Measurements from ENCODE around the gene ABCA5. TPM values are rescaled to one million over a fixed set of nuclear protein-coding genes. Genes with fewer than 3 reads are reported as not detected.

Gene ABCA5, protein sequence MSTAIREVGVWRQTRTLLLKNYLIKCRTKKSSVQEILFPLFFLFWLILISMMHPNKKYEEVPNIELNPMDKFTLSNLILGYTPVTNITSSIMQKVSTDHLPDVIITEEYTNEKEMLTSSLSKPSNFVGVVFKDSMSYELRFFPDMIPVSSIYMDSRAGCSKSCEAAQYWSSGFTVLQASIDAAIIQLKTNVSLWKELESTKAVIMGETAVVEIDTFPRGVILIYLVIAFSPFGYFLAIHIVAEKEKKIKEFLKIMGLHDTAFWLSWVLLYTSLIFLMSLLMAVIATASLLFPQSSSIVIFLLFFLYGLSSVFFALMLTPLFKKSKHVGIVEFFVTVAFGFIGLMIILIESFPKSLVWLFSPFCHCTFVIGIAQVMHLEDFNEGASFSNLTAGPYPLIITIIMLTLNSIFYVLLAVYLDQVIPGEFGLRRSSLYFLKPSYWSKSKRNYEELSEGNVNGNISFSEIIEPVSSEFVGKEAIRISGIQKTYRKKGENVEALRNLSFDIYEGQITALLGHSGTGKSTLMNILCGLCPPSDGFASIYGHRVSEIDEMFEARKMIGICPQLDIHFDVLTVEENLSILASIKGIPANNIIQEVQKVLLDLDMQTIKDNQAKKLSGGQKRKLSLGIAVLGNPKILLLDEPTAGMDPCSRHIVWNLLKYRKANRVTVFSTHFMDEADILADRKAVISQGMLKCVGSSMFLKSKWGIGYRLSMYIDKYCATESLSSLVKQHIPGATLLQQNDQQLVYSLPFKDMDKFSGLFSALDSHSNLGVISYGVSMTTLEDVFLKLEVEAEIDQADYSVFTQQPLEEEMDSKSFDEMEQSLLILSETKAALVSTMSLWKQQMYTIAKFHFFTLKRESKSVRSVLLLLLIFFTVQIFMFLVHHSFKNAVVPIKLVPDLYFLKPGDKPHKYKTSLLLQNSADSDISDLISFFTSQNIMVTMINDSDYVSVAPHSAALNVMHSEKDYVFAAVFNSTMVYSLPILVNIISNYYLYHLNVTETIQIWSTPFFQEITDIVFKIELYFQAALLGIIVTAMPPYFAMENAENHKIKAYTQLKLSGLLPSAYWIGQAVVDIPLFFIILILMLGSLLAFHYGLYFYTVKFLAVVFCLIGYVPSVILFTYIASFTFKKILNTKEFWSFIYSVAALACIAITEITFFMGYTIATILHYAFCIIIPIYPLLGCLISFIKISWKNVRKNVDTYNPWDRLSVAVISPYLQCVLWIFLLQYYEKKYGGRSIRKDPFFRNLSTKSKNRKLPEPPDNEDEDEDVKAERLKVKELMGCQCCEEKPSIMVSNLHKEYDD (N-terminal part only)
- 10 to 100 TPM; 34.5 to 58.2 (median 46.7) TPM for total RNA-seq
- long read RNA-seq, partial matches to known transcripts: 4 of 11 reads
- long read RNA-seq, other reads (novel, unspliced or antisense): 6 of 11 reads

DNA sequence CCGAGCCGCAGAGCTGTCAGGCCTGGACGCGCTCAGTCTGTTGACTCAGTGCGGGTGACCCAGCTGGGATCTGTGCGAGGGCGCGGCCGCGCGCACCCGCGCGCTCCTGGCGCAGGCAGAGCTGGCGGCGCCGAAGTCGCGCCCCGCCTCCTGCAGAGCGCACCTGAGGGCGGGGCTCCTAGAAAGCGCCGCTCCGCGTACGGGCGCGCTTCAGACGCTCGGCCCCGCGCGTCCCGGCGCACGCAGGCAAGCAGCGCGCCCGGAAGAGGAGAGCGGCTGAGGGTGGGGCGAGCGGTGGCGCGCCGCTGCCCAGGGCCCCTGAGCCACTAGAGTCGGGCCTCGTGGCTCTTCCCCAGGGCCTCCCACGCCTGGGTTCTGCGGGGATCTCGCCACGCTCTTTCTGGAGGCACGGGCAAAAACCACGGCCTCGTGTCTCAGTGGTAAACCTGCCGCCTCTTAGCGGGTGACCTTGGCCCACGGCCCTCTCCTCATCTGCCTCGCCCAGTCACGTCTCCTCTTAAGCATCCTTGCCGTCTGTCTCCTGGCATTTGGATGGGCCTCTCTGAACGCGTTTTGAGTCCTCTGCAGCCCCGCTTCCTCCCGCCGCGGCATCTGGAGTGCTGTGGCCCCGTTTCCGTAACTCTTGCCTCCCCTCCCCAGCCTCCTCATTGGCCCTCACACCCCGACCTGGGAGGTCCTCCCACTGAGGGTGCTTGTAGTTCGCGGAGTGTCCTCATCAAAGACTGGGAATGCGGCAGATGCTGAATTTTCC is at the start of gene ABCA5:
TSS of gene ABCA5 (minus strand) at position 74 of the 772 bp plus-strand sequence. CDS start 12,718 bp downstream, outside the sequence.
- TF ChIP-seq POLR2A (IDR thresholded peaks at IDR 0.05) (peak; percentile 91), CTCF (IDR thresholded peaks at IDR 0.05) (no peak)
- ATAC-seq (peak; percentile 88 to 95 (median 92)), DNase-seq (peak; percentile 93 to 95 (median 95))
- 0% methylated on average over 11 of the region's 74 CpGs for WGBS (ENCODE audit: insufficient coverage, low coverage, low lambda C conversion rate, missing lambda C conversion rate)
- H3K27me3 ChIP-seq: no peaks in the 10 kb centered on the region
- peak within 1 kb of the TSS; percentile 77 to 95 (median 92) for H3K27ac ChIP-seq
- H3K9me3 ChIP-seq: no peaks in the 10 kb centered on the region
- peak within 1 kb of the TSS; percentile 56 to 73 (median 71) for H3K4me3 ChIP-seq
- intact Hi-C loops (cut with DNase I): no loop called here
- H3K36me3 ChIP-seq: no peaks in the 10 kb centered on the region
- H3K4me1 ChIP-seq: peaks cover 0 to 10% (median 0%) of the 10 kb centered on the region in 4 donors

GRCh38 chr17:69375229-69375628 is 48.3 kb upstream of the ABCA5 start:
- ATAC-seq (no peak), DNase-seq (no peak)
- no peak overlapping the region for H3K4me3 ChIP-seq
- TF ChIP-seq CTCF (IDR thresholded peaks at IDR 0.05) (no peak), POLR2A (IDR thresholded peaks at IDR 0.05) (no peak)
- intact Hi-C loops (cut with DNase I): no loop called here
- no peaks in the 10 kb centered on the region for H3K27me3 ChIP-seq
- 52% methylated on average over 2 of the region's 2 CpGs for WGBS (ENCODE audit: insufficient coverage, low coverage, low lambda C conversion rate, missing lambda C conversion rate)
- no peaks in the 10 kb centered on the region for H3K36me3 ChIP-seq
- no peak overlapping the region for H3K27ac ChIP-seq
- no peaks in the 10 kb centered on the region for H3K9me3 ChIP-seq
- H3K4me1 ChIP-seq: no peaks in the 10 kb centered on the region

DNA sequence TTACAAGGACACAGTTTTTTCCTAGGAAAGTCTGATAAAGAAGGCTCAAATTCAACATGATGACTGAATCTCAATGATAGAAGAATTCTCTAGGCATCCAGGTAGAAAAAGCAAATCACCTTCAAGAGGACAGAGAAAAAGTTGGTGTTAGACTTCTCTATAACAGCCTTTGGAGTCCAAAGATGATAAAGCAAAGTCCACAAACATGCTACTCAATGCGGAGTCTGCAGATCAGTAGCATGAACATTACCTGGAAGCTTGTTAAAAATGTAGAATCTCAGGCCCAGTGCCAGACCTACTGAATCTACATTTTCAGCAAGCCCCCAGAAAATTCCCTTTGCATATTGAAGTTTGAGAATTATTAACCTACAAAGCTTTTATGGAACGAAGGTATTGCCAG is 46.1 kb upstream of the ABCA5 start:
- 70% methylated on average over 2 of the region's 2 CpGs for WGBS (ENCODE audit: insufficient coverage, low coverage, low lambda C conversion rate, missing lambda C conversion rate)
- Histone ChIP-seq H3K9me3 (no peaks in the 10 kb centered on the region), H3K27me3 (no peaks in the 10 kb centered on the region), H3K4me3 (no peak overlapping the region), H3K27ac (no peak overlapping the region), H3K4me1 (no peaks in the 10 kb centered on the region), H3K36me3 (no peaks in the 10 kb centered on the region)
- ATAC-seq (no peak), DNase-seq (no peak)
- intact Hi-C loops (cut with DNase I): no loop called here
- TF ChIP-seq POLR2A (IDR thresholded peaks at IDR 0.05) (no peak), CTCF (IDR thresholded peaks at IDR 0.05) (no peak)
